GM23248 (cell line): Measurements from ENCODE around the gene ACSF3.

Source experiments
- EZH2 ChIP-seq: fragments of 200-600 bp; sonication (generic); IDR thresholded peaks from 2 replicates; pipeline ENCODE4 v1.6.1; 2018; ENCODE audit warnings: antibody characterized with exemption, mild to moderate bottlenecking; ENCODE audit not compliant: insufficient read depth, poor library complexity, severe bottlenecking
- EZH2phosphoT487 ChIP-seq: fragments of 200-600 bp; sonication (generic); IDR thresholded peaks from 2 replicates; pipeline ENCODE4 v1.6.1; 2018; ENCODE audit warnings: antibody characterized with exemption, moderate library complexity, mild to moderate bottlenecking, low read depth; ENCODE audit not compliant: insufficient read depth

DNA sequence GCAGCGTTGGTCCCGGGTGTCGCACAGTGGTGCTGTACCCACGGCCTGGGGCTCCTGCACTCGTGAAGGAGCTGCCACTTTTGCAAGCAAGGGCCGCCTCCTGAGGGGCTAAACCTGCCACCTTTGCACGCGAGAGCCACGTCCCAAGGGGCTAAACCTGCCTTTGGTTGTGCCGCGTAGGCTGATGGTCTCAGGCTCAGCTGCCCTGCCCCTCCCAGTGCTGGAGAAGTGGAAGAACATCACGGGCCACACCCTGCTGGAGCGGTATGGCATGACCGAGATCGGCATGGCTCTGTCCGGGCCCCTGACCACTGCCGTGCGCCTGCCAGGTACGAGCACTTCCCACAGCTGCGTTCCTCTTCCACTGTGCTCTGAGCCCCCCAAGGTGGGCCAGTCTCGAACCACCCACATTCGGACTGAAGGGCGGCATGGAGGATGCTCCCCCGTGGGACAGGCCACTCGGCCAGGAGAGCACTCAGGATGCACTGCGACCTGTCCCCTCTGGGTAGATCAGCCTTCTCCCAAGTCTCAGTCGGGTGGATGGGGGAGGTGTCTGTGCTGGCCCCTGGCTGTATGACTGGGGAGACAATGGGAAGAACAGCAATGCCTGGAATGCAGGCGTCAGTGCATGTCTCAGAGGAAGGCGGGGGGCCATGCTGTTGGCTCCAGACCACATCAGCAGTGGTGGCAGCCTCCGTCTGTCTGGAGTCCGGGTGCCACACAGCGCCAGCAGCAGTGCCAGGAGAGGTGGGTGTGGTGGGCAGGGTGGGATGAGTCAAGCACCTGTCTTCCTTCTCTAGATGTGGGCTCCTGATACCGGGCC is 20.7 kb downstream of the ACSF3 start:
- TF ChIP-seq EZH2, result no peak
- TF ChIP-seq EZH2phosphoT487, result no peak
